ENCODE data around the gene TROAP.
"Not testable (repeated sequence)": the region's sequence is repeated elsewhere in the genome, so short reads cannot be mapped to it uniquely, and the experiment has no call there.

The TROAP gene

DNA sequence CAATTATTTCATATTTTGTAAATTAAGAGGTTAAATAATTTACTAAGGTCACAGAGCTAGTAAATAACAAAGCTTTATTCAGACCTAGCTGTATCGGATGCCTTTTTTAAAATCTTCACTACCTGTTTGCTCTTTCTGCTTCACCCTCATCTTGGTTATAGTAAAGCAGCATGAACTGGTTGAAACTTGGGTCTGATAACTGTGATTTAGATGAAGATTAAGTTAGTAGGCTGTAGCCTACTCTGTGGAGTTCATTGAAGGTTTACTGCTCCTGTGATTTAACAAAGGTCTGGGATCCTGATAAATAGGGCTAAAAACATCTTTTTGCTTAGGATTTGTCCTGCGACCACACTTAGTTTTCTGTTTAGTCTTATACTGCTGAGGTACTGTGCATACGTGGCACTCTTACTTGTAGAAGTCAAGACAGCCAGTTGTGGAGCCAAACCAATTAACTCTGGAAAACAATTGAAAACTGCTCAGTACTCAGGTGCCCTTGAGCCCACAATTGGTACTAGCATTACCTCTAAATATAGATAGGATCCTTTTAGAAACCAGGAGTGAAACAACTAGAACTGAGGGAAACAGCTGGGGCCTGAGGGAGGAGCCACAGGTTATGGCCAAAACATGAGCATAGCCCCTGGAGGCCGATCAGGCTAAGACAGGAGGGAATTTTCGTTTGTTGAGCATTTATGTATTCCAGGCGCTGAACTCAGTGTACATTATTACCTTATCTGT, 46.5 kb downstream of the TROAP start:
- DNase-seq: peak; percentile 24 to 40

GRCh38 chr12:49370539-49370938, 47.5 kb downstream of the TROAP start:
- no peak for DNase-seq

- no peak for DNase-seq
Observed at GRCh38 chr12:49375406-49375805, 52.4 kb downstream of the TROAP start.

GRCh38 chr12:49377386-49377785, 54.3 kb downstream of the TROAP start:
- no peak for DNase-seq

- not testable (repeated sequence) for DNase-seq
Observed at GRCh38 chr12:49380184-49380583, 57.1 kb downstream of the TROAP start.
